ENCODE data around the gene RNF115. TPM values are rescaled to one million over a fixed set of nuclear protein-coding genes. Genes with fewer than 3 reads are reported as not detected.

Gene RNF115
- total and polyA plus RNA-seq, 2 of the 4 experiments (the other 2 are of a cell fraction), result 13.5 to 22.9 TPM

DNA sequence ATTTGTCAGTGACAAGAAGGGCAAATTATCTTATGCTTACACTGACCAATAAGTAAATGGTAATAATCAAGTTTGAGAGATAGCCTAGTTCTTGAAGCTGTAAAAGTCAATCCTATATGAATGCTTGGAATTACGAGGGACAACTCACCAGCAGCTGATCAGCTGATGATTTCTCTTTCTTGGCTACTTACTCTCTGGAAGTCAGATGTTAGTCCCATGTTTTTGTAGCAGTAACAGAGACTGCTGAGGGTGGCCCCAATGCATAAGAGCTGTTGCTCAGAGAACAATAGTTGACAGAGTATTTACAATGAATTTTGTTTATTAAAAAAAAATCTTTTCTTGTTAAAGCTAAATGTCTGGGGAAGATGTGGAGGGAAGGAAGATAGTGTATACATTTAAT, 65.3 kb downstream of the RNF115 start:
- dilution Hi-C loops (cut with HindIII; ENCODE audit: low sequenced_read_pairs, unreplicated experiment), result no loop called here
- Histone ChIP-seq H3K9me3 (ENCODE audit: control insufficient read depth, insufficient read depth, low read length) (peaks cover 2% of the 10 kb centered on the region; the same call in 1 of the 2 replicates), H2BK5ac (ENCODE audit: low read depth, low read length, poor library complexity, severe bottlenecking) (no peak overlapping the region), H3K9me1 (ENCODE audit: insufficient read depth, low read length) (no peaks in the 10 kb centered on the region), H2AFZ (replicated peaks; ENCODE audit: low read length, poor library complexity) (no peak overlapping the region), H4K5ac (ENCODE audit: low read depth, low read length) (no peak overlapping the region), H2AK5ac (ENCODE audit: low read depth, low read length) (no peak overlapping the region), H4K20me1 (ENCODE audit: insufficient read depth, low read length) (no peaks in the 10 kb centered on the region), H3K14ac (replicated peaks; ENCODE audit: low read depth, low read length) (no peak overlapping the region), H3K56ac (ENCODE audit: extremely low read depth, insufficient read depth, low read length) (no peak overlapping the region), H3K36me3 (ENCODE audit: control insufficient read depth, insufficient read depth, low read length) (peaks cover 13% of the 10 kb centered on the region), H2BK20ac (ENCODE audit: low read depth, low read length) (no peak overlapping the region), H3K4me1 (ENCODE audit: control insufficient read depth, insufficient read depth, low read length) (no peaks in the 10 kb centered on the region), H4K8ac (ENCODE audit: low read depth in 2 of 2, low read length in 2 of 2) (no peak overlapping the region), H3K27me3 (ENCODE audit: control insufficient read depth, insufficient read depth, low read length) (no peaks in the 10 kb centered on the region), H2BK15ac (ENCODE audit: low read depth, low read length) (no peak overlapping the region), H3K9ac (ENCODE audit: low read depth, low read length) (no peak overlapping the region), H3K4me2 (ENCODE audit: low read depth, low read length) (no peak overlapping the region), H4K91ac (ENCODE audit: insufficient read depth, low read depth, low read length) (no peak overlapping the region), H3K4me3 (ENCODE audit: insufficient read depth, low read depth, low read length) (no peak overlapping the region), H2BK120ac (ENCODE audit: low read depth, low read length) (no peak overlapping the region), H3K23ac (ENCODE audit: low read depth, low read length) (no peak overlapping the region), H2AK9ac (replicated peaks; ENCODE audit: low read depth, low read length, poor library complexity) (no peak overlapping the region), H3K79me1 (ENCODE audit: low read depth in 1 of 2, low read length in 2 of 2) (peaks cover 31 to 70% of the 10 kb centered on the region in 2 experiments), H3K27ac (ENCODE audit: insufficient read depth, low read length) (no peak overlapping the region), H3K4ac (ENCODE audit: low read depth, low read length) (no peak overlapping the region), H3K18ac (ENCODE audit: low read depth, low read length) (no peak overlapping the region)
- ChIA-PET CTCF (interaction anchor here (0.7 kb wide), 1 partner anchor 63 kb away, joined by 3 read pairs; no protein-coding TSS in a partner anchor), POLR2A (ENCODE audit: unreplicated experiment) (no interaction called here)
- intact Hi-C loops (cut with micrococcal nuclease), result no loop called here
- no peak for ATAC-seq (ENCODE audit: low read depth)
- 80% methylated on average over 1 of the region's 1 CpG; no CpG with 5 or more reads in 1 of the 2 experiments for WGBS, 2 experiments (ENCODE audit: extremely low coverage in 2 of 2, insufficient read length in 1 of 2)
- in situ Hi-C loops (cut with MboI; ENCODE audit: low sequenced_read_pairs), result no loop called here
- TF ChIP-seq RCOR1 (IDR thresholded peaks at IDR 0.05; ENCODE audit: insufficient replicate concordance, low read length), result no peak
- TF ChIP-seq, protein P1, sequence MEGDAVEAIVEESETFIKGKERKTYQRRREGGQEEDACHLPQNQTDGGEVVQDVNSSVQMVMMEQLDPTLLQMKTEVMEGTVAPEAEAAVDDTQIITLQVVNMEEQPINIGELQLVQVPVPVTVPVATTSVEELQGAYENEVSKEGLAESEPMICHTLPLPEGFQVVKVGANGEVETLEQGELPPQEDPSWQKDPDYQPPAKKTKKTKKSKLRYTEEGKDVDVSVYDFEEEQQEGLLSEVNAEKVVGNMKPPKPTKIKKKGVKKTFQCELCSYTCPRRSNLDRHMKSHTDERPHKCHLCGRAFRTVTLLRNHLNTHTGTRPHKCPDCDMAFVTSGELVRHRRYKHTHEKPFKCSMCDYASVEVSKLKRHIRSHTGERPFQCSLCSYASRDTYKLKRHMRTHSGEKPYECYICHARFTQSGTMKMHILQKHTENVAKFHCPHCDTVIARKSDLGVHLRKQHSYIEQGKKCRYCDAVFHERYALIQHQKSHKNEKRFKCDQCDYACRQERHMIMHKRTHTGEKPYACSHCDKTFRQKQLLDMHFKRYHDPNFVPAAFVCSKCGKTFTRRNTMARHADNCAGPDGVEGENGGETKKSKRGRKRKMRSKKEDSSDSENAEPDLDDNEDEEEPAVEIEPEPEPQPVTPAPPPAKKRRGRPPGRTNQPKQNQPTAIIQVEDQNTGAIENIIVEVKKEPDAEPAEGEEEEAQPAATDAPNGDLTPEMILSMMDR (conservative IDR thresholded peaks at IDR 0.05; ENCODE audit: low read depth, low read length), result no peak
- no peak for TF ChIP-seq BHLHE40 (IDR thresholded peaks at IDR 0.05; ENCODE audit: low read depth, low read length)
- TF ChIP-seq CEBPB (IDR thresholded peaks at IDR 0.05; ENCODE audit: low read depth, low read length), result no peak
- no peak for TF ChIP-seq MXI1 (IDR thresholded peaks at IDR 0.05; ENCODE audit: borderline replicate concordance, low read depth, low read length)
- TF ChIP-seq, protein P2, sequence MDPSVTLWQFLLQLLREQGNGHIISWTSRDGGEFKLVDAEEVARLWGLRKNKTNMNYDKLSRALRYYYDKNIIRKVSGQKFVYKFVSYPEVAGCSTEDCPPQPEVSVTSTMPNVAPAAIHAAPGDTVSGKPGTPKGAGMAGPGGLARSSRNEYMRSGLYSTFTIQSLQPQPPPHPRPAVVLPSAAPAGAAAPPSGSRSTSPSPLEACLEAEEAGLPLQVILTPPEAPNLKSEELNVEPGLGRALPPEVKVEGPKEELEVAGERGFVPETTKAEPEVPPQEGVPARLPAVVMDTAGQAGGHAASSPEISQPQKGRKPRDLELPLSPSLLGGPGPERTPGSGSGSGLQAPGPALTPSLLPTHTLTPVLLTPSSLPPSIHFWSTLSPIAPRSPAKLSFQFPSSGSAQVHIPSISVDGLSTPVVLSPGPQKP (IDR thresholded peaks at IDR 0.05; ENCODE audit: borderline replicate concordance, low read depth, low read length), result no peak
- TF ChIP-seq RAD21 (IDR thresholded peaks at IDR 0.05; ENCODE audit: low read length), result no peak
- TF ChIP-seq MAZ (IDR thresholded peaks at IDR 0.05; ENCODE audit: borderline replicate concordance, low read depth, low read length), result no peak
- TF ChIP-seq, protein P3, sequence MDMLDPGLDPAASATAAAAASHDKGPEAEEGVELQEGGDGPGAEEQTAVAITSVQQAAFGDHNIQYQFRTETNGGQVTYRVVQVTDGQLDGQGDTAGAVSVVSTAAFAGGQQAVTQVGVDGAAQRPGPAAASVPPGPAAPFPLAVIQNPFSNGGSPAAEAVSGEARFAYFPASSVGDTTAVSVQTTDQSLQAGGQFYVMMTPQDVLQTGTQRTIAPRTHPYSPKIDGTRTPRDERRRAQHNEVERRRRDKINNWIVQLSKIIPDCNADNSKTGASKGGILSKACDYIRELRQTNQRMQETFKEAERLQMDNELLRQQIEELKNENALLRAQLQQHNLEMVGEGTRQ (IDR thresholded peaks at IDR 0.05; ENCODE audit: low read depth, low read length), result no peak
- no peak for TF ChIP-seq FOS (IDR thresholded peaks at IDR 0.05; ENCODE audit: low read depth, low read length)
- no peak for TF ChIP-seq RFX5 (IDR thresholded peaks at IDR 0.05; ENCODE audit: low read depth, low read length)
- TF ChIP-seq POLR2A (IDR thresholded peaks at IDR 0.05; ENCODE audit: low read depth, low read length), result no peak
- no peak for TF ChIP-seq NFE2L2 (IDR thresholded peaks at IDR 0.05; ENCODE audit: low read depth, low read length)
- no TSS peak for BruUV-seq (replicated peaks)
- no peak for DNase-seq

Measured in IMR-90 (cell line).